HG03575 (cell line): ENCODE data around the gene DRAM2.

Experiments
- ATAC-seq: cut with Tn5 transposase; IDR thresholded peaks from one replicate; pipeline ENCODE4 v1.9.1; 2021; ENCODE audit not compliant: unreplicated experiment, insufficient number of reproducible peaks, low FRiP score; ENCODE audit errors: extremely low read depth

The DRAM2 gene

GRCh38 chr1:111145963-111146768, 6.3 kb upstream of the DRAM2 start:
- no peak for ATAC-seq

- ATAC-seq = no peak
These were observed 5.6 kb upstream of the DRAM2 start for GRCh38 chr1:111145542-111145941.

GRCh38 chr1:111142356-111142975, 2.6 kb upstream of the DRAM2 start:
- ATAC-seq = no peak

GRCh38 chr1:111141245-111142220, 1.6 kb upstream of the DRAM2 start:
- no peak for ATAC-seq

- ATAC-seq = no peak
These were observed 731 bp upstream of the DRAM2 start for GRCh38 chr1:111140680-111140967.

GRCh38 chr1:111139324-111139955, 453 bp downstream of the DRAM2 start:
- peak; percentile 29 for ATAC-seq

GRCh38 chr1:111133866-111134265, 6.0 kb downstream of the DRAM2 start:
- no peak for ATAC-seq

GRCh38 chr1:111131693-111132092, 8.2 kb downstream of the DRAM2 start:
- ATAC-seq = no peak

GRCh38 chr1:111129376-111129775, 10.5 kb downstream of the DRAM2 start:
- ATAC-seq = no peak

- ATAC-seq = no peak
These were observed 11.8 kb downstream of the DRAM2 start for GRCh38 chr1:111127923-111128643.

- ATAC-seq = no peak
These were observed 13.5 kb downstream of the DRAM2 start for GRCh38 chr1:111126354-111126753.

- no peak for ATAC-seq
These were observed 23.4 kb downstream of the DRAM2 start for GRCh38 chr1:111116496-111116895.

GRCh38 chr1:111110197-111110899, 29.5 kb downstream of the DRAM2 start:
- ATAC-seq = no peak

- ATAC-seq = no peak
These were observed 34.9 kb downstream of the DRAM2 start for GRCh38 chr1:111104981-111105380.

- no peak for ATAC-seq
These were observed 37.8 kb downstream of the DRAM2 start for GRCh38 chr1:111101854-111102642.

GRCh38 chr1:111099289-111099688, 40.6 kb downstream of the DRAM2 start:
- no peak for ATAC-seq

- no peak for ATAC-seq
These were observed 42.4 kb downstream of the DRAM2 start for GRCh38 chr1:111097356-111098099.
